ENCODE results near the gene PPP2R2C. TPM values are rescaled to one million over a fixed set of nuclear protein-coding genes. Genes with fewer than 3 reads are reported as not detected.

Gene PPP2R2C
- polyA plus RNA-seq, 1 of the 3 experiments (the other 2 are of a cell fraction), result 0.21 TPM

GRCh38 chr4:6319530-6320150, 152.8 kb downstream of the PPP2R2C start:
- Histone ChIP-seq H3K9me2 (no peaks in the 10 kb centered on the region), H3K36me3 (replicated peaks in 1 of 2; ENCODE audit: control insufficient read depth in 1 of 2, insufficient read depth in 2 of 2, low read length in 1 of 2) (no peaks in the 10 kb centered on the region), H3F3A (replicated peaks; ENCODE audit: insufficient read depth) (no peaks in the 10 kb centered on the region), H3K9me3 (no peaks in the 10 kb centered on the region), H2AFZ (ENCODE audit: low read depth) (no peak overlapping the region), H3K27ac (ENCODE audit: low read depth in 2 of 2, low read length in 1 of 2) (no peak overlapping the region), H4K20me1 (ENCODE audit: insufficient read depth) (no peaks in the 10 kb centered on the region), H3K9ac (no peak overlapping the region), H3K4me2 (no peak overlapping the region), H3K4me1 (ENCODE audit: control insufficient read depth in 1 of 2, insufficient read depth in 2 of 2, low read depth in 1 of 2, low read length in 1 of 2) (no peaks in the 10 kb centered on the region; a peak in 1 of 4 replicates), H3K4me3 (ENCODE audit: low read depth in 2 of 2, low read length in 1 of 2) (no peak overlapping the region), H3K79me2 (ENCODE audit: insufficient read depth) (no peaks in the 10 kb centered on the region), H3K27me3 (ENCODE audit: insufficient read depth) (no peaks in the 10 kb centered on the region)
- POLR2A ChIA-PET, result no interaction called here
- DNase-seq, result no peak
- no peak for TF ChIP-seq CTCF (IDR thresholded peaks at IDR 0.05)
- TF ChIP-seq JUND (IDR thresholded peaks at IDR 0.05), result no peak
- TF ChIP-seq TCF12 (IDR thresholded peaks at IDR 0.05), result no peak
- TF ChIP-seq MEF2A (IDR thresholded peaks at IDR 0.05; ENCODE audit: borderline replicate concordance, low read depth), result no peak
- TF ChIP-seq, protein P1, sequence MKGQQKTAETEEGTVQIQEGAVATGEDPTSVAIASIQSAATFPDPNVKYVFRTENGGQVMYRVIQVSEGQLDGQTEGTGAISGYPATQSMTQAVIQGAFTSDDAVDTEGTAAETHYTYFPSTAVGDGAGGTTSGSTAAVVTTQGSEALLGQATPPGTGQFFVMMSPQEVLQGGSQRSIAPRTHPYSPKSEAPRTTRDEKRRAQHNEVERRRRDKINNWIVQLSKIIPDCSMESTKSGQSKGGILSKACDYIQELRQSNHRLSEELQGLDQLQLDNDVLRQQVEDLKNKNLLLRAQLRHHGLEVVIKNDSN (IDR thresholded peaks at IDR 0.05; ENCODE audit: borderline replicate concordance, low read depth), result no peak
- WGBS (ENCODE audit: low lambda C conversion rate), result 22% methylated on average over 3 of the region's 12 CpGs
- CTCF ChIA-PET, result interaction anchor here (1.1 to 22.5 kb wide), 3 partner anchors 11 to 227 kb away, joined by 4 to 1048 read pairs (median 133); partner anchors contain the start of gene WFS1

DNA sequence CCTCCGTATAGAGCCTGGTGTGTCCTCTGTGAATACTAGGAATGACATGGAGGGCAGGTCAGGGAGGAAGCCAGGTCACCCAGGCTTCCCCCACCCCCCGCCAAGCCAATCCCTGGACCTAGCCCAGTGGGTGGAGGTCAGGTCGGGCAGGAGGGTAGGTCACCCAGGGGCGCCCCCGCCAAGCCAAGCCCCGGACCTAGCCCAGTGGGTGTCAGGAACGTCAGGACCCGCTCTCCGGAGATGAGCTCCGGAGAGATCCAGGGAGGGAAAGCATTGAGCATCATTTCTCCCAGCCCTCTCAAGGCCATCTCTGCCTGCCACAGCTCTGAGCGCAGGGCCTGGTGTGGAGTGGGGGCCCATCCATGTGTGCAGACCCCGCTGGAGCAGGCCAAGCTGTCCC, 154.2 kb downstream of the PPP2R2C start:
- Histone ChIP-seq H3K9me3 (no peaks in the 10 kb centered on the region), H3K79me2 (ENCODE audit: insufficient read depth) (no peaks in the 10 kb centered on the region), H3K36me3 (replicated peaks in 1 of 2; ENCODE audit: control insufficient read depth in 1 of 2, insufficient read depth in 2 of 2, low read length in 1 of 2) (no peaks in the 10 kb centered on the region), H2AFZ (ENCODE audit: low read depth) (no peak overlapping the region), H3K9ac (no peak overlapping the region), H4K20me1 (ENCODE audit: insufficient read depth) (no peaks in the 10 kb centered on the region), H3K27ac (ENCODE audit: low read depth in 2 of 2, low read length in 1 of 2) (no peak overlapping the region), H3K27me3 (ENCODE audit: insufficient read depth) (no peaks in the 10 kb centered on the region), H3K4me3 (ENCODE audit: low read depth in 2 of 2, low read length in 1 of 2) (no peak overlapping the region), H3K4me2 (no peak overlapping the region), H3F3A (replicated peaks; ENCODE audit: insufficient read depth) (no peaks in the 10 kb centered on the region), H3K4me1 (ENCODE audit: control insufficient read depth in 1 of 2, insufficient read depth in 2 of 2, low read depth in 1 of 2, low read length in 1 of 2) (no peaks in the 10 kb centered on the region; a peak in 1 of 4 replicates), H3K9me2 (no peaks in the 10 kb centered on the region)
- DNase-seq, result no peak
- TF ChIP-seq FOXM1 (IDR thresholded peaks at IDR 0.05; ENCODE audit: low read depth), result no peak
- no peak for TF ChIP-seq GATA2 (CRISPR knock-in tag; IDR thresholded peaks at IDR 0.05)
- WGBS (ENCODE audit: low lambda C conversion rate), result 49% methylated on average over 9 of the region's 12 CpGs
- CTCF ChIA-PET, result interaction anchor here (1.1 to 22.5 kb wide), 3 partner anchors 12 to 228 kb away, joined by 3 to 1048 read pairs (median 133); partner anchors contain the start of gene WFS1
- POLR2A ChIA-PET, result no interaction called here

DNA sequence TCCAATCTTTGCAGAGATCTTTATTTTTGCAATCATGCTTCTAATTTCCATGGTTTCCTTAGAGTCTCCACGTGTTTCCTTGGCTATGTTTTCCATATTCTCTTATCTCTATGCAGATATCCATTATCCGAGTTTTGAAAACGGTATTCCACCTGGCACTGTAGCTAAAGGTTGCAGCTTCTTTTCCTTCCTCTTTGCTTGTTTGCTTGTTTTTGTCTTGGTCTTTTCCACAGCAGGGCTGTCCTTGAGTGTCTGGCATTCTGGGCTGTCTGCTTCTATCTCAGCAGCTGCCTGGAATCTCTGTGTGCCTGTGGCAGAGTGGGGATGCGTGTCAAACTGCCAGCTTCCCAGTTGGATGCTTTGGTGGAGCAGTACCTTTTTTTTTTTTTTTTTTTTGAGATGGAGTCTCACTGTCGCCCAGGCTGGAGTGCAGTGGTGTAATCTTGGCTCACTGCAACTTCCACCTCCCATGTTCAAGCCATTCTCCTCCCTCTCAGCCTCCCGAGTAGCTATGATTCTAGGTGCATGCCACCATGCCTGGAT, 155.9 kb downstream of the PPP2R2C start:
- CTCF ChIA-PET, result interaction anchor here (0.8 to 22.5 kb wide), 4 partner anchors 14 to 230 kb away, joined by 3 to 1048 read pairs (median 68); partner anchors contain the start of gene WFS1
- no peaks in the 10 kb centered on the region for H3K9me2 ChIP-seq
- no peak overlapping the region for H3K27ac ChIP-seq (ENCODE audit: low read depth in 2 of 2, low read length in 1 of 2)
- WGBS (ENCODE audit: low lambda C conversion rate), result 41% methylated on average over 6 of the region's 6 CpGs
- no peak overlapping the region for H3K4me3 ChIP-seq (ENCODE audit: low read depth in 2 of 2, low read length in 1 of 2)
- H3F3A ChIP-seq (replicated peaks; ENCODE audit: insufficient read depth), result no peaks in the 10 kb centered on the region
- H3K36me3 ChIP-seq (replicated peaks in 1 of 2; ENCODE audit: control insufficient read depth in 1 of 2, insufficient read depth in 2 of 2, low read length in 1 of 2), result no peaks in the 10 kb centered on the region
- no peak overlapping the region for H3K4me2 ChIP-seq
- H3K27me3 ChIP-seq (ENCODE audit: insufficient read depth), result no peaks in the 10 kb centered on the region
- H4K20me1 ChIP-seq (ENCODE audit: insufficient read depth), result no peaks in the 10 kb centered on the region
- POLR2A ChIA-PET, result no interaction called here
- H2AFZ ChIP-seq (ENCODE audit: low read depth), result no peak overlapping the region
- no peak for DNase-seq
- H3K9ac ChIP-seq, result no peak overlapping the region
- no peaks in the 10 kb centered on the region for H3K79me2 ChIP-seq (ENCODE audit: insufficient read depth)
- H3K9me3 ChIP-seq, result no peaks in the 10 kb centered on the region
- no peaks in the 10 kb centered on the region; a peak in 1 of 4 replicates for H3K4me1 ChIP-seq (ENCODE audit: control insufficient read depth in 1 of 2, insufficient read depth in 2 of 2, low read depth in 1 of 2, low read length in 1 of 2)
- no peak for TF ChIP-seq FOXJ3 (CRISPR knock-in tag; IDR thresholded peaks at IDR 0.05)
- TF ChIP-seq FOXM1 (IDR thresholded peaks at IDR 0.05; ENCODE audit: low read depth), result no peak
- no peak for TF ChIP-seq SMC3 (IDR thresholded peaks at IDR 0.05; ENCODE audit: low read depth, low read length)
- TF ChIP-seq JUND (IDR thresholded peaks at IDR 0.05), result no peak
- TF ChIP-seq IRF3 (IDR thresholded peaks at IDR 0.05; ENCODE audit: low read depth, low read length), result no peak
- no peak for TF ChIP-seq PBX3 (IDR thresholded peaks at IDR 0.05)
- no peak for TF ChIP-seq YY1 (IDR thresholded peaks at IDR 0.05; ENCODE audit: low read depth)
- TF ChIP-seq FOSL2 (IDR thresholded peaks at IDR 0.05; ENCODE audit: borderline replicate concordance, low read depth), result no peak

Data from SK-N-SH (cell line).